PC-3 (cell line): ENCODE measurements around the gene HEXD. TPM values are rescaled to one million over a fixed set of nuclear protein-coding genes. Genes with fewer than 3 reads are reported as not detected.

Experiments
- ATAC-seq: fragments of 200-7000 bp; cut with Tn5 transposase; 2 replicates; pipeline ENCODE4 v1.9.1; 2020; ENCODE audit warnings: mild to moderate bottlenecking, moderate library complexity
- BruUV-seq: library from RNA; stranded (reverse); fragments of 400-500 nt; replicated peaks from 2 replicates; lab custom pipeline; 2021; lab: Mats Ljungman, UMichigan
- CTCF ChIA-PET: fragments of 300-600 bp; sonication (Branson Sonifier 250); formaldehyde crosslinking; loops from one replicate; lab custom pipeline; 2022; ENCODE audit warnings: antibody characterized with exemption; lab: Charles Lee
- POLR2A ChIA-PET: fragments of 300-600 bp; sonication (Branson Sonifier 250); formaldehyde crosslinking; loops from one replicate; lab custom pipeline; 2022; ENCODE audit warnings: antibody characterized with exemption; ENCODE audit not compliant: unreplicated experiment; lab: Charles Lee
- DNase-seq: peaks from one replicate; pipeline ENCODE4 v3.0.0-alpha.2; 2015
- H2AFZ ChIP-seq: fragments of 300-600 bp; sonication (generic); 2 replicates; pipeline ENCODE4 v1.6.0; 2016; ENCODE audit warnings: antibody characterized with exemption, low read length
- H3F3A ChIP-seq: fragments of 300-600 bp; sonication (generic); one replicate; pipeline ENCODE4 v1.6.0; 2017; ENCODE audit warnings: antibody characterized with exemption, low read length, control low read depth, mild to moderate bottlenecking; ENCODE audit not compliant: unreplicated experiment
- H3K27ac ChIP-seq: fragments of 300-600 bp; sonication (generic); 2 replicates; pipeline ENCODE4 v1.5.1; 2016; ENCODE audit warnings: mild to moderate bottlenecking, low read length
- H3K27me3 ChIP-seq: fragments of 300-600 bp; sonication (generic); 2 replicates; pipeline ENCODE4 v1.6.1; 2016; ENCODE audit warnings: low read length, mixed read lengths
- H3K36me3 ChIP-seq: fragments of 300-600 bp; sonication (generic); 2 replicates; pipeline ENCODE4 v1.6.1; 2016; ENCODE audit warnings: low read depth, mixed run types, low read length, mixed read lengths
- H3K4me1 ChIP-seq: fragments of 300-600 bp; sonication (generic); 2 replicates; pipeline ENCODE4 v1.5.1; 2016; ENCODE audit warnings: low read length; ENCODE audit not compliant: insufficient read depth
- H3K4me2 ChIP-seq: fragments of 300-600 bp; sonication (generic); 2 replicates; pipeline ENCODE4 v1.6.0; 2016; ENCODE audit warnings: low read length
- H3K4me3 ChIP-seq: fragments of 300-600 bp; sonication (generic); 2 replicates; pipeline ENCODE4 v1.5.1; 2016; ENCODE audit warnings: mild to moderate bottlenecking, low read length, mixed read lengths
- H3K79me2 ChIP-seq: fragments of 300-600 bp; sonication (generic); 2 replicates; pipeline ENCODE4 v1.6.1; 2017; ENCODE audit warnings: low read length, mixed read lengths
- H3K9ac ChIP-seq: fragments of 300-600 bp; sonication (generic); 2 replicates; pipeline ENCODE4 v1.6.0; 2016; ENCODE audit warnings: mild to moderate bottlenecking, low read length
- H3K9me2 ChIP-seq: fragments of 300-600 bp; sonication (generic); replicated peaks from 2 replicates; pipeline ENCODE4 v1.6.1; 2016; ENCODE audit warnings: mixed run types, low read length, mixed read lengths
- H3K9me3 ChIP-seq: fragments of 300-600 bp; sonication (generic); 2 replicates; pipeline ENCODE4 v1.6.1; 2016; ENCODE audit warnings: low read length, mixed read lengths
- H4K20me1 ChIP-seq: fragments of 300-600 bp; sonication (generic); 2 replicates; pipeline ENCODE4 v1.6.1; 2016; ENCODE audit warnings: low read length, mixed read lengths
- EZH2 ChIP-seq: fragments of 300-600 bp; sonication (generic); IDR thresholded peaks from one replicate; pipeline ENCODE4 v1.6.1; 2017; ENCODE audit warnings: antibody characterized with exemption, mild to moderate bottlenecking, low read length; ENCODE audit not compliant: unreplicated experiment
- EZH2phosphoT487 ChIP-seq: fragments of 300-600 bp; sonication (generic); IDR thresholded peaks from 2 replicates; pipeline ENCODE4 v1.6.1; 2018; ENCODE audit warnings: mild to moderate bottlenecking, antibody characterized with exemption, low read length, borderline replicate concordance
- intact Hi-C: fragments of 100-400 bp; cut with micrococcal nuclease; formaldehyde crosslinking; loops from 2 replicates; pipeline ENCODE4 v1.9.0; 2023
- total RNA-seq: library from RNA; depleted of rRNA; stranded (reverse); fragments of >200 nt; gene quantifications from 2 replicates; pipeline ENCODE4 v1.2.3, GENCODE V29; 2014
- TF ChIP-seq, protein P1 (sequence below): fragments of 300-600 bp; sonication (generic); conservative IDR thresholded peaks from 2 replicates; pipeline ENCODE4 v1.5.1; 2017; ENCODE audit warnings: antibody characterized with exemption, low read depth, mild to moderate bottlenecking, low read length

Gene HEXD
- total RNA-seq, 1 experiment from 2014 or later = 12.7 TPM

DNA sequence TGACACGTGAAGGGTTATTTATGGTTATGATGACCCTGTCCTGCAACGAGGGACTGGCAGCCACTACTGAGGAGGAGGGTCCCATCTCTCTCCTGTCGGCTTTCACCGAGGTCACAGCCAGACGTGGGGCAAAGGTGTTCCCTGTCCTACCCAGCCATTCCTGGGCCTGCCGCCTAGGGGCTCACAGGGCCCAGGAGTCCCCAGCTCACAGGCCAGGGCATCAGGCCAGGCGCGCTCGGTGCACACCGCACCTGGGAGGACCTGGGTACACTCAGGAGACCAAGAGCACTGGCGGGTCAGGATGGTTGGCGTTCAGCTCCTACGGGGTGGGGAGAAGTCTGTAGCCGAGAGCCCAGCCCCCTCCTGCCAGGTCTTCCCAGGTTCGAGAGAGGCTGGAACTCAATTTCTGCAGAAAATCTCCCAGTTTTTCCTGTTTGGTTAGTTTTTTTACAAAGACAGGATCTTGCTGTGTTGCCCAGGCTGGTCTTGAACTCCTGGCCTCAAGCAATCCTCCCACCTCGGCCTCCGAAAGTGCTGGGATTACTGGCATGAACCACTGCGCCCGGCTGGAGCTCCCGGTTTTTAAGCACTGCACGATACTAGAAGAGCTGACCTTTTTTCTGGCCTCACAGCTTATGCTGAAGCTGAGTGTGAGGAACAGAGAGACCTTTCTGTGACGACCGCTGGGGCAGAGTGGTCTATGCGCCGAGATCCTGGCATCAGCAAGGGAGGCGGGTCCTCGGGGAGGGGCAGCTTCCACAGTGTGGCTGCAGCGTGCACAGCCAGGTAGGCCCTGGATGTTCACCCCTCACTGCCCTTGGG, 24.7 kb downstream of the HEXD start:
- no peak overlapping the region for H3K4me3 ChIP-seq
- H3K9me3 ChIP-seq = no peaks in the 10 kb centered on the region
- ChIA-PET POLR2A (no interaction called here), CTCF (no interaction called here)
- no peak for ATAC-seq
- DNase-seq = no peak
- intact Hi-C loops = no loop called here
- TF ChIP-seq EZH2phosphoT487 (no peak), EZH2 (no peak)
- TF ChIP-seq, protein P1, sequence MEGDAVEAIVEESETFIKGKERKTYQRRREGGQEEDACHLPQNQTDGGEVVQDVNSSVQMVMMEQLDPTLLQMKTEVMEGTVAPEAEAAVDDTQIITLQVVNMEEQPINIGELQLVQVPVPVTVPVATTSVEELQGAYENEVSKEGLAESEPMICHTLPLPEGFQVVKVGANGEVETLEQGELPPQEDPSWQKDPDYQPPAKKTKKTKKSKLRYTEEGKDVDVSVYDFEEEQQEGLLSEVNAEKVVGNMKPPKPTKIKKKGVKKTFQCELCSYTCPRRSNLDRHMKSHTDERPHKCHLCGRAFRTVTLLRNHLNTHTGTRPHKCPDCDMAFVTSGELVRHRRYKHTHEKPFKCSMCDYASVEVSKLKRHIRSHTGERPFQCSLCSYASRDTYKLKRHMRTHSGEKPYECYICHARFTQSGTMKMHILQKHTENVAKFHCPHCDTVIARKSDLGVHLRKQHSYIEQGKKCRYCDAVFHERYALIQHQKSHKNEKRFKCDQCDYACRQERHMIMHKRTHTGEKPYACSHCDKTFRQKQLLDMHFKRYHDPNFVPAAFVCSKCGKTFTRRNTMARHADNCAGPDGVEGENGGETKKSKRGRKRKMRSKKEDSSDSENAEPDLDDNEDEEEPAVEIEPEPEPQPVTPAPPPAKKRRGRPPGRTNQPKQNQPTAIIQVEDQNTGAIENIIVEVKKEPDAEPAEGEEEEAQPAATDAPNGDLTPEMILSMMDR = no peak
- H3K4me2 ChIP-seq = no peak overlapping the region
- H3K27me3 ChIP-seq = no peaks in the 10 kb centered on the region
- no peaks in the 10 kb centered on the region for H4K20me1 ChIP-seq
- H3K36me3 ChIP-seq = no peaks in the 10 kb centered on the region
- BruUV-seq = TSS peak; percentile 45
- no peaks in the 10 kb centered on the region for H3K4me1 ChIP-seq
- no peaks in the 10 kb centered on the region for H3K9me2 ChIP-seq
- no peak overlapping the region for H3K9ac ChIP-seq
- no peaks in the 10 kb centered on the region for H3F3A ChIP-seq
- H3K27ac ChIP-seq = no peak overlapping the region
- no peaks in the 10 kb centered on the region for H3K79me2 ChIP-seq
- no peak overlapping the region for H2AFZ ChIP-seq

GRCh38 chr17:82443465-82444283, 25.5 kb downstream of the HEXD start:
- ATAC-seq = no peak
- Histone ChIP-seq H3K4me3 (no peak overlapping the region), H4K20me1 (no peaks in the 10 kb centered on the region), H3K9me2 (no peaks in the 10 kb centered on the region), H3F3A (no peaks in the 10 kb centered on the region), H3K36me3 (no peaks in the 10 kb centered on the region), H3K4me2 (no peak overlapping the region), H3K27me3 (no peaks in the 10 kb centered on the region), H3K4me1 (no peaks in the 10 kb centered on the region), H3K9me3 (no peaks in the 10 kb centered on the region), H2AFZ (no peak overlapping the region), H3K9ac (no peak overlapping the region), H3K79me2 (no peaks in the 10 kb centered on the region; the same call in 1 of the 2 replicates), H3K27ac (no peak overlapping the region)
- no TSS peak for BruUV-seq
- ChIA-PET POLR2A (no interaction called here), CTCF (no interaction called here)
- DNase-seq = no peak
- intact Hi-C loops = no loop called here
- TF ChIP-seq, protein P1 = no peak
- TF ChIP-seq EZH2 (no peak), EZH2phosphoT487 (no peak)
